Mesothelial cell of epicardium (in vitro differentiated cells): Measurements from ENCODE around the gene CDKN2AIP. TPM values are rescaled to one million over a fixed set of nuclear protein-coding genes. Genes with fewer than 3 reads are reported as not detected.
"Not testable (repeated sequence)": the region's sequence is repeated elsewhere in the genome, so short reads cannot be mapped to it uniquely, and the experiment has no call there.

Source experiments
- DNase-seq, 2 experiments: peaks; one replicate each; pipeline ENCODE4 v3.0.0; 2021; ENCODE audit warnings: low spot score in 2 of 2; ENCODE audit not compliant: unreplicated experiment in 2 of 2
- H3K27ac Mint-ChIP-seq: 2 replicates; pipeline ENCODE4 v1.8.0; 2021; ENCODE audit warnings: mixed read lengths
- H3K27me3 Mint-ChIP-seq: 2 replicates; pipeline ENCODE4 v1.8.0; 2021; ENCODE audit warnings: low read depth, mixed read lengths
- H3K36me3 Mint-ChIP-seq: 2 replicates; pipeline ENCODE4 v1.8.0; 2021; ENCODE audit warnings: mixed read lengths
- H3K4me1 Mint-ChIP-seq: 2 replicates; pipeline ENCODE4 v1.8.0; 2021; ENCODE audit warnings: mixed read lengths
- H3K4me3 Mint-ChIP-seq: 2 replicates; pipeline ENCODE4 v1.8.0; 2021; ENCODE audit warnings: mild to moderate bottlenecking, moderate library complexity, mixed read lengths
- H3K9me3 Mint-ChIP-seq: 2 replicates; pipeline ENCODE4 v1.8.0; 2021; ENCODE audit warnings: mixed read lengths
- total RNA-seq: library from RNA; stranded (reverse); gene quantifications from 3 replicates; pipeline ENCODE4 v1.2.1, GENCODE V29; 2021
- TF ChIP-seq, protein P1 (sequence below): fragments of 200-600 bp; sonication (generic); IDR thresholded peaks from one replicate; pipeline ENCODE4 v1.5.0; 2021; ENCODE audit warnings: antibody characterized with exemption; ENCODE audit not compliant: unreplicated experiment

CDKN2AIP gene
- total RNA-seq, 1 donor from 2014 or later = 42.3 TPM

DNA sequence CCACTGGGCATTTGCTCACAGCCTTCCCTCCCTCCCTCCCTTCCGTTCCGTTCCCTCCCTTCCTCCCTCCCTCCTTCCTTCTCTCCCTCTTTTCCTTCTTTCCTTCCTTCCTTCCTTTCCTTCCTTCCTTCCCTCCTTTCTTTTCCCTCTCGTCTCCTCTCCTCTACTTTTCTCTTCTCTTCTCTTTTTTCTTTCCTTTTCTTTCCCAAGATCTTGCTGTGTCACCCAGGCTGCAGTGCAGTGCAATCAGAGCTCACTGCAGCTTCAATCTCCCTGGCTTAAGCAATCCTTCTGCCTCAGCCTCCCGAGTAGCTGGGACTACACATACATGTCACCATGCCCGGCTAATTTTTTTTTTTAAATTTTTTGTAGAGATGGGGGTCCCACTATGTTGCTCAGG is 33.7 kb downstream of the CDKN2AIP start:
- Mint-ChIP-seq H3K9me3 (peaks cover 6% of the 10 kb centered on the region), H3K36me3 (no peaks in the 10 kb centered on the region), H3K27ac (no peak overlapping the region), H3K4me3 (no peak overlapping the region), H3K27me3 (peaks cover 2% of the 10 kb centered on the region), H3K4me1 (no peaks in the 10 kb centered on the region)
- DNase-seq = no peak
- TF ChIP-seq, protein P1, sequence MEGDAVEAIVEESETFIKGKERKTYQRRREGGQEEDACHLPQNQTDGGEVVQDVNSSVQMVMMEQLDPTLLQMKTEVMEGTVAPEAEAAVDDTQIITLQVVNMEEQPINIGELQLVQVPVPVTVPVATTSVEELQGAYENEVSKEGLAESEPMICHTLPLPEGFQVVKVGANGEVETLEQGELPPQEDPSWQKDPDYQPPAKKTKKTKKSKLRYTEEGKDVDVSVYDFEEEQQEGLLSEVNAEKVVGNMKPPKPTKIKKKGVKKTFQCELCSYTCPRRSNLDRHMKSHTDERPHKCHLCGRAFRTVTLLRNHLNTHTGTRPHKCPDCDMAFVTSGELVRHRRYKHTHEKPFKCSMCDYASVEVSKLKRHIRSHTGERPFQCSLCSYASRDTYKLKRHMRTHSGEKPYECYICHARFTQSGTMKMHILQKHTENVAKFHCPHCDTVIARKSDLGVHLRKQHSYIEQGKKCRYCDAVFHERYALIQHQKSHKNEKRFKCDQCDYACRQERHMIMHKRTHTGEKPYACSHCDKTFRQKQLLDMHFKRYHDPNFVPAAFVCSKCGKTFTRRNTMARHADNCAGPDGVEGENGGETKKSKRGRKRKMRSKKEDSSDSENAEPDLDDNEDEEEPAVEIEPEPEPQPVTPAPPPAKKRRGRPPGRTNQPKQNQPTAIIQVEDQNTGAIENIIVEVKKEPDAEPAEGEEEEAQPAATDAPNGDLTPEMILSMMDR = no peak

DNA sequence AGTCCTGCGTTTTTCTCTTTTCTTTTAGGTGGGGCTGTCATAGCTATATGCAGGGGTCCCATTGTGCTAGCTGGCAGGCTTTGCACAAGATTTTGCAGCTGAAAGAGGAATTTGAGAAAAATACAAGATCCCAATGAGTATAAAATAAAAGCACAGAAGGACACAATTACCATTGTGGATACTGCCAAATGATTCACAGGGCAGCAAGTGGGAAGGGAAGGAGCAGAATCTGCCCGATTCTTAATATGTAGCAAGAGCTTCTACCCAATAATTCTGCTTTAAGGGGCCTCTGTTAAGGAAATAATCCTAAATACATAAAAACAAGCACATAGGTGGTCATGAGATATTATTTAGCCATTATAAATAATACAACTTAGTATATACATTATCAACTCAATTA is 34.5 kb downstream of the CDKN2AIP start:
- H3K27ac Mint-ChIP-seq = no peak overlapping the region
- no peaks in the 10 kb centered on the region for H3K4me1 Mint-ChIP-seq
- peaks cover 2% of the 10 kb centered on the region for H3K27me3 Mint-ChIP-seq
- no peak overlapping the region for H3K4me3 Mint-ChIP-seq
- TF ChIP-seq, protein P1 = no peak
- no peak for DNase-seq
- peaks cover 6% of the 10 kb centered on the region for H3K9me3 Mint-ChIP-seq
- no peaks in the 10 kb centered on the region for H3K36me3 Mint-ChIP-seq

DNA sequence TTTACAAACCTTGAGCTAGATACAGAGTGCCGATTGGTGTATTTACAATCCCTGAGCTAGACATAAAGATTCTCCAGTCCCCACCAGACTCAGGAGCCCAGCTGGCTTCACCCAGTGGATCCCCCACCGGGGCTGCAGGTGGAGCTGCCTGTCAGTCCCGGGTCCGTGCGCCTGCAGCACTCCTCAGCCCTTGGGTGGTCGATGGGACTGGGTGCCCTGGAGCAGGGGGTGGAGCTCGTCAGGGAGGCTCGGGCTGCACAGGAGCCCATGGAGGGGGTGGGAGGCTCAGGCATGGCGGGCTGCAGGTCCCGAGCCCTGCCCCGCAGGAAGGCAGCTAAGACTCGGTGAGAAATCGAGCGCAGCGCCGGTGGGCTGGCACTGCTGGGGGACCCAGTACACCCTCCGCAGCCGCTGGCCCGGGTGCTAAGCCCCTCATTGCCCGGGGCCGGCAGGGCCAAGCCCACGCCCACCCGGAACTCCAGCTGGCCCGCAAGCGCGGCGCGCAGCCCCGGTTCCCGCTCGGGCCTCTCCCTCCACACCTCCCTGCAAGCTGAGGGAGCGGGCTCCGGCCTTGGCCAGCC is 38.2 kb downstream of the CDKN2AIP start:
- not testable (repeated sequence) for H3K4me3 Mint-ChIP-seq, H3K27me3 Mint-ChIP-seq, DNase-seq, H3K27ac Mint-ChIP-seq, H3K36me3 Mint-ChIP-seq, H3K4me1 Mint-ChIP-seq, H3K9me3 Mint-ChIP-seq

DNA sequence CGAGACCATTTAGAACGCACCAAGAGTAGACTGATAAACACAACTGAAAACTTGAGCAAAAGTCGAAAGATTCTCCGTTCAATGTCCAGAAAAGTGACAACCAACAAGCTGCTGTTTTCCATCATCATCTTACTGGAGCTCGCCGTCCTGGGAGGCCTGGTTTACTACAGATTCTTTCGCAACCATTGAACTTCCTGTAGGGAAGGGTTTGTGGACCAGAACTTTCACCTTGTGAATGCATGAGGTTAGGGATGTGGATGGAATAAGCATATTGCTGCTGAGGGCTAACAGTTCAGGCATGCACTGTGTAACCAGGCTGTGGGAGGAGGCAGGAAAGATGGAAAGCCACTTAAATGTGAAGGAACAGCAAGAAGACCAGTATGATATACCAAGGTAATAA is 39.6 kb downstream of the CDKN2AIP start:
- TF ChIP-seq, protein P1 = no peak
- DNase-seq = no peak
- Mint-ChIP-seq H3K4me1 (peaks cover 3% of the 10 kb centered on the region), H3K4me3 (no peak overlapping the region), H3K36me3 (no peaks in the 10 kb centered on the region), H3K27ac (no peak overlapping the region), H3K9me3 (peaks cover 6% of the 10 kb centered on the region), H3K27me3 (no peaks in the 10 kb centered on the region)

DNA sequence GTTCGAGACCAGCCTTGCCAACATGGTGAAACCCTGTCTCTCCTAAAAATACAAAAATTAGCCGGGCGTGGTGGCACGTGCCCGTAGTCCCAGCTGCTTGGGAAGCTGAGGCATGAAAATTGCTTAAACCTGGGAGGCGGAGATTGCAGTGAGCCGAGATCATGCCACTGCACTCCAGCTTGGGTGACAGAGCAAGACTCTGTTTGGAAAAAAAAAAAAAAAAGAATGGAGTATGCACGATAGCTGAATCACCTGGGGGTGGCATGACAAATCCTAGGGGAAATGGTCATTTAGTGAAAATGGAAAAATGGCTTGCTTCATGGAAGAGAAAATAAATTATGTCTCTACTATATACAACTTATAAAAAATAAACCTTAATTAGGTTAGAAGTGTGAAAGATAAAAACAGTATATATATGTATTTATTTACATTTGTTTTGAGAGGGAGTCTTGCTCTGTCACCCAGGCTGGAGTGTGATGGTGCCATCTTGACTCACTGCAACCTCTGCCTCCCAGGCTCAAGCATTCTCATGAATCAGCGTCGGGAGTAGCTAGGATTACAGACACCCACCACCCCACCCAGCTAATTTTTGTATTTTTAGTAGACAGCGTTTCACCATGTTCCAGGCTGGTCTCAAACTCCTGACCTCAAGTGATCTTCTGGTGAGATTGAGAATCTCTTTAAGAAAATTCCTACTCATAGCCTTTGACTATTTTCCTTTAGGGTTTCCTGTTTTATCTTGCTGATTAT is 41.1 kb downstream of the CDKN2AIP start:
- Mint-ChIP-seq H3K4me1 (peaks cover 3% of the 10 kb centered on the region), H3K4me3 (no peak overlapping the region), H3K27ac (no peak overlapping the region), H3K27me3 (no peaks in the 10 kb centered on the region), H3K9me3 (peaks cover 10% of the 10 kb centered on the region), H3K36me3 (peaks cover 4% of the 10 kb centered on the region)
- TF ChIP-seq, protein P1 = no peak
- DNase-seq = no peak

DNA sequence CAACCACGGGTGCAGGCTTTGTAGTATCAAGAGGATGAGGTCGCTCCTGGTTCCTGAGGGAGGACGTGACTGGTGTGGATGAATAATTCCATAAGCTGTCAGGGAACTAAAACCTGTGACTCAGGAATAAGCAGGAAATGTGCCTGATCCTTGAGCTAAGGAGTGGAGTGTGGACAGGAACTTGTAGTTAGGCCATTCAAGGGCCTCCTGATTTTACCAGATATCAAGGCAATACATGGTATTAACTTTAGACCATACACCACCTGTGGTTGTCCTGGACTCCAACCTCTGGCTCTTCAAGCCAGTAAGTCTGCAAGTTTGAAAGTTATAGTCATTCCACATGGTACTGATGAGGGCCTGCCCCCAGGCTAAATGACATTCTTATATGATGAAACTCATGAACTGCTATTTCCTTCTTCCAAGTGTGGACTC is 48.4 kb downstream of the CDKN2AIP start:
- Mint-ChIP-seq H3K36me3 (peaks cover 24% of the 10 kb centered on the region), H3K27ac (no peak overlapping the region), H3K27me3 (no peaks in the 10 kb centered on the region), H3K4me3 (no peak overlapping the region), H3K9me3 (peaks cover 15% of the 10 kb centered on the region), H3K4me1 (peaks cover 5% of the 10 kb centered on the region)
- DNase-seq = no peak
- TF ChIP-seq, protein P1 = no peak
